Measurements from ENCODE around the gene LAMA3. TPM values are rescaled to one million over a fixed set of nuclear protein-coding genes. Genes with fewer than 3 reads are reported as not detected.

The LAMA3 gene
- total and polyA plus RNA-seq, 2 donors (not counting 1 experiment from before 2014, with no cell fraction given) = 0.75 to 13.2 TPM

GRCh38 chr18:23784832-23785245 is 95.6 kb downstream of the LAMA3 start:
- Histone ChIP-seq H3K79me2 (ENCODE audit: control insufficient read depth, insufficient read depth, low read length) (no peaks in the 10 kb centered on the region), H3K4me1 (ENCODE audit: control insufficient read depth, extremely low read depth, insufficient read depth, low read length) (no peaks in the 10 kb centered on the region), H3K27ac (ENCODE audit: insufficient read depth, low read length) (no peak overlapping the region), H3K27me3 (ENCODE audit: control insufficient read depth, insufficient read depth, low read length) (no peaks in the 10 kb centered on the region), H2AFZ (ENCODE audit: low read length) (no peak overlapping the region), H3K4me3 (replicated peaks in 1 of 4; ENCODE audit: control extremely low read depth in 1 of 4, insufficient read depth in 1 of 4, low read depth in 3 of 4, low read length in 4 of 4) (no peak overlapping the region), H3K4me2 (ENCODE audit: extremely low read depth, insufficient read depth, low read length) (no peak overlapping the region), H3K9me3 (ENCODE audit: control insufficient read depth, insufficient read depth, low read depth, low read length) (no peaks in the 10 kb centered on the region), H3K36me3 (ENCODE audit: control insufficient read depth, insufficient read depth, low read length) (no peaks in the 10 kb centered on the region), H4K20me1 (ENCODE audit: control insufficient read depth, extremely low read depth, insufficient read depth, low read length) (no peaks in the 10 kb centered on the region), H3K9ac (ENCODE audit: insufficient read depth, low read length) (no peak overlapping the region)
- peak; percentile 67 to 92 for DNase-seq (ENCODE audit: low read depth in 2 of 2)
- TF ChIP-seq CTCF (conservative IDR thresholded peaks at IDR 0.05 in 1 of 2, IDR thresholded peaks at IDR 0.05 in 1 of 2; ENCODE audit: low read depth in 1 of 2, low read length in 2 of 2) (no peak), EZH2 (IDR thresholded peaks at IDR 0.05; ENCODE audit: low read length, missing control alignments) (no peak)

DNA sequence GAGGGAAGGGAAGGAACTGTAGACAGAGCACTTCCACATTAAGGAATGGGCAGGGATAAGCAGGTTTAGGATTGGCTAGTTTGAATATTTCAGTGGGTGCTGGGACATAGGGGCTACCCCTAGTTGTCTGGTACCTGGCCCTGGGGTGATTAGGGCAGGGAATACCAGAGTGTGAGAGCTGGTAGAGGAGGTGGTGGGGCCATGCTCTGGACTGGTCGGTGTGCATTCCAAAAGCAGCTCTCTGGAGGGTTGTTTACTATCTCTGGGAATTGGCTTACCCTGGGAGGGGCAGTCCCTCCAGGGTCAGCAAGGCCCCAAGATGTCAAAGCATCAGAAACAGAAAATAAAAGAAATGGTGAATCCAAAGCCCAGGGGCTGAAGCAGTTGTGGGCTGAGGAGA is 103.8 kb downstream of the LAMA3 start:
- H3K27ac ChIP-seq (ENCODE audit: insufficient read depth, low read length) = no peak overlapping the region
- no peak overlapping the region for H3K4me3 ChIP-seq (replicated peaks in 1 of 4; ENCODE audit: control extremely low read depth in 1 of 4, insufficient read depth in 1 of 4, low read depth in 3 of 4, low read length in 4 of 4)
- no peak overlapping the region for H3K9ac ChIP-seq (ENCODE audit: insufficient read depth, low read length)
- TF ChIP-seq CTCF (conservative IDR thresholded peaks at IDR 0.05 in 1 of 2, IDR thresholded peaks at IDR 0.05 in 1 of 2; ENCODE audit: low read depth in 1 of 2, low read length in 2 of 2) (no peak), EZH2 (IDR thresholded peaks at IDR 0.05; ENCODE audit: low read length, missing control alignments) (no peak)
- no peak overlapping the region for H2AFZ ChIP-seq (ENCODE audit: low read length)
- no peaks in the 10 kb centered on the region for H3K27me3 ChIP-seq (ENCODE audit: control insufficient read depth, insufficient read depth, low read length)
- H3K79me2 ChIP-seq (ENCODE audit: control insufficient read depth, insufficient read depth, low read length) = no peaks in the 10 kb centered on the region
- H3K36me3 ChIP-seq (ENCODE audit: control insufficient read depth, insufficient read depth, low read length) = no peaks in the 10 kb centered on the region
- H4K20me1 ChIP-seq (ENCODE audit: control insufficient read depth, extremely low read depth, insufficient read depth, low read length) = no peaks in the 10 kb centered on the region
- H3K4me2 ChIP-seq (ENCODE audit: extremely low read depth, insufficient read depth, low read length) = no peak overlapping the region
- no peaks in the 10 kb centered on the region for H3K9me3 ChIP-seq (ENCODE audit: control insufficient read depth, insufficient read depth, low read depth, low read length)
- H3K4me1 ChIP-seq (ENCODE audit: control insufficient read depth, extremely low read depth, insufficient read depth, low read length) = no peaks in the 10 kb centered on the region
- DNase-seq (ENCODE audit: low read depth in 2 of 2) = no peak

DNA sequence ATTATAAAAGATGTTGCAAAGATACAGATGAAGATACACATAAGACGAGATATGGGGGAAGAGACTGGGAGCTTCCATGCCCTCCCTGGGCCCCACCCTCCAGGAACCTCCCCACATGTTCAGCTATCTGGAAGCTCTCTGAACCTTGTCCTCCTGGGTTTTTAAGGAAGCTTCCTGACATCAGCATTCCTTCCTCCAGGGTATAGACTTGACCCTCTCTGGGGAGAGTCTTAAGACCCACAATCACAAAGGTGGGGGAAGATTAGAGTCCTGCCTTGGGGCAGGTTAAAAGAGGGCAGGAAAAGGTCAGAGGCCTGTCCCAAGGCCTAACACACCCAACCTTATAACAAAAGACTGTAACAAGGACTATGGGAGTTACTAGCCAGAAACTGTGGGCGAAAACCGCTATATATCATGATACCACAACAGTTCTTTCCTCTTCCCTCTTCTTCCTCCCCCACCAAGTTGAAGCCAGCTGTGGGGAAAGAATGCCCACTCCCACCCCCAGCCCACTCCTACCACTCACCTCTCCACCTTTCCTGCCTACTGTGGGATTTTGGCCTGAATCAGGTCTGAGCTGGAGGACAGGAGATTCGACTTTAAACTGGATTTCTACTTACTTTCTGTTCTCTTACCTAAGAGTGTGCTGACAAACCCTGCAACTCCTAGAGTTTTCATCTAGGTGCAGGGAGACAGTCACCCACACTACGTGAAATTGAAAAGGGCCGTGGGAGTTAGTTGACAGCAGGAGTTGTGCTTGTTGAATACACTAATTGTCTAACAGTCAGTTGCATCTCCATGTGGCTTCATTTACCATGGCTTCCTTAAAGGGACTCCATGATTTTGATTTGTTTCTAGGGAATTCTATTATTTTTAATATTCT is 105.0 kb downstream of the LAMA3 start:
- Histone ChIP-seq H3K27ac (ENCODE audit: insufficient read depth, low read length) (no peak overlapping the region), H3K79me2 (ENCODE audit: control insufficient read depth, insufficient read depth, low read length) (no peaks in the 10 kb centered on the region), H3K9me3 (ENCODE audit: control insufficient read depth, insufficient read depth, low read depth, low read length) (no peaks in the 10 kb centered on the region), H3K4me3 (replicated peaks in 1 of 4; ENCODE audit: control extremely low read depth in 1 of 4, insufficient read depth in 1 of 4, low read depth in 3 of 4, low read length in 4 of 4) (no peak overlapping the region), H4K20me1 (ENCODE audit: control insufficient read depth, extremely low read depth, insufficient read depth, low read length) (no peaks in the 10 kb centered on the region), H3K36me3 (ENCODE audit: control insufficient read depth, insufficient read depth, low read length) (no peaks in the 10 kb centered on the region), H2AFZ (ENCODE audit: low read length) (no peak overlapping the region), H3K4me2 (ENCODE audit: extremely low read depth, insufficient read depth, low read length) (no peak overlapping the region), H3K9ac (ENCODE audit: insufficient read depth, low read length) (no peak overlapping the region), H3K4me1 (ENCODE audit: control insufficient read depth, extremely low read depth, insufficient read depth, low read length) (no peaks in the 10 kb centered on the region), H3K27me3 (ENCODE audit: control insufficient read depth, insufficient read depth, low read length) (no peaks in the 10 kb centered on the region)
- TF ChIP-seq EZH2 (IDR thresholded peaks at IDR 0.05; ENCODE audit: low read length, missing control alignments) (no peak), CTCF (conservative IDR thresholded peaks at IDR 0.05 in 1 of 2, IDR thresholded peaks at IDR 0.05 in 1 of 2; ENCODE audit: low read depth in 1 of 2, low read length in 2 of 2) (no peak)
- no peak for DNase-seq (ENCODE audit: low read depth in 2 of 2)
